H9 (cell line): ENCODE data around the gene HBP1. TPM values are rescaled to one million over a fixed set of nuclear protein-coding genes. Genes with fewer than 3 reads are reported as not detected.

ENCODE experiments used
- DNase-seq: peaks from one replicate; pipeline ENCODE4 v3.0.0-alpha.2; 2017
- H2AFZ ChIP-seq: one replicate; pipeline ENCODE4 v1.6.1; 2013; ENCODE audit warnings: mild to moderate bottlenecking, low read length, control low read depth, moderate library complexity
- H2AK5ac ChIP-seq: 2 replicates; pipeline ENCODE4 v1.6.1; 2013; ENCODE audit warnings: low read length, control low read depth, mixed read lengths; ENCODE audit not compliant: insufficient read length
- H2BK120ac ChIP-seq: one replicate; pipeline ENCODE4 v1.6.1; 2013; ENCODE audit warnings: low read depth, mild to moderate bottlenecking, low read length, control low read depth, inconsistent platforms; ENCODE audit not compliant: poor library complexity, severe bottlenecking
- H2BK12ac ChIP-seq: 2 replicates; pipeline ENCODE4 v1.6.1; 2013; ENCODE audit warnings: low read length, control low read depth, mixed read lengths, low read depth; ENCODE audit not compliant: insufficient read length
- H2BK15ac ChIP-seq: 2 replicates; pipeline ENCODE4 v1.6.1; 2013; ENCODE audit warnings: low read depth, low read length, control low read depth
- H2BK20ac ChIP-seq: one replicate; pipeline ENCODE4 v1.6.1; 2013; ENCODE audit warnings: low read depth, mild to moderate bottlenecking, low read length, control low read depth, inconsistent platforms; ENCODE audit not compliant: poor library complexity, severe bottlenecking
- H2BK5ac ChIP-seq: 2 replicates; pipeline ENCODE4 v1.6.1; 2013; ENCODE audit warnings: low read length, control low read depth, mixed read lengths; ENCODE audit not compliant: insufficient read length
- H3K14ac ChIP-seq: 2 replicates; pipeline ENCODE4 v1.6.1; 2013; ENCODE audit warnings: low read length, control low read depth; ENCODE audit not compliant: insufficient read depth
- H3K18ac ChIP-seq: 2 replicates; pipeline ENCODE4 v1.6.1; 2013; ENCODE audit warnings: low read depth, mild to moderate bottlenecking, mixed read lengths, low read length, control low read depth; ENCODE audit not compliant: insufficient read length
- H3K23ac ChIP-seq: 2 replicates; pipeline ENCODE4 v1.6.1; 2013; ENCODE audit warnings: low read length, control low read depth, mixed read lengths, low read depth; ENCODE audit not compliant: insufficient read length
- H3K23me2 ChIP-seq: 2 replicates; pipeline ENCODE4 v1.6.1; 2013; ENCODE audit warnings: low read depth, mild to moderate bottlenecking, mixed read lengths, low read length, control low read depth; ENCODE audit not compliant: insufficient read length, poor library complexity, severe bottlenecking
- H3K27ac ChIP-seq: 2 replicates; pipeline ENCODE4 v1.5.1; 2013; ENCODE audit warnings: low read length, control low read depth, mixed read lengths, low read depth; ENCODE audit not compliant: insufficient read length
- H3K27me3 ChIP-seq: 2 replicates; pipeline ENCODE4 v1.6.1; 2013; ENCODE audit warnings: low read length, control low read depth, inconsistent platforms; ENCODE audit not compliant: insufficient read depth
- H3K4ac ChIP-seq: 2 replicates; pipeline ENCODE4 v1.6.1; 2013; ENCODE audit warnings: low read depth, mild to moderate bottlenecking, control low read depth, inconsistent platforms, low read length, moderate library complexity
- H3K4me1 ChIP-seq: 2 replicates; pipeline ENCODE4 v1.6.1; 2013; ENCODE audit warnings: low read length, control low read depth, inconsistent platforms; ENCODE audit not compliant: insufficient read depth
- H3K4me2 ChIP-seq: 2 replicates; pipeline ENCODE4 v1.6.1; 2013; ENCODE audit warnings: low read length, control low read depth, mixed read lengths; ENCODE audit not compliant: insufficient read length, insufficient read depth
- H3K56ac ChIP-seq: 2 replicates; pipeline ENCODE4 v1.6.1; 2013; ENCODE audit warnings: low read depth, mild to moderate bottlenecking, mixed read lengths, low read length, control low read depth; ENCODE audit not compliant: insufficient read length
- H3K79me1 ChIP-seq: 2 replicates; pipeline ENCODE4 v1.6.1; 2013; ENCODE audit warnings: low read depth, mild to moderate bottlenecking, moderate library complexity, low read length, control low read depth, inconsistent platforms; ENCODE audit not compliant: insufficient read depth, poor library complexity, severe bottlenecking
- H3K79me2 ChIP-seq: 2 replicates; pipeline ENCODE4 v1.6.1; 2013; ENCODE audit warnings: low read length, control low read depth, inconsistent platforms; ENCODE audit not compliant: insufficient read depth
- H3K9ac ChIP-seq: 2 replicates; pipeline ENCODE4 v1.6.1; 2013; ENCODE audit warnings: low read length, control low read depth, mixed read lengths; ENCODE audit not compliant: insufficient read length; ENCODE audit errors: extremely low read depth
- H3K9me3 ChIP-seq: one replicate; pipeline ENCODE4 v1.6.1; 2013; ENCODE audit warnings: low read depth, low read length, inconsistent platforms; ENCODE audit not compliant: control insufficient read depth
- H3T11ph ChIP-seq: one replicate; pipeline ENCODE4 v1.6.1; 2013; ENCODE audit warnings: mild to moderate bottlenecking, low read length, control low read depth, inconsistent platforms
- H4K20me1 ChIP-seq: one replicate; pipeline ENCODE4 v1.6.1; 2013; ENCODE audit not compliant: control insufficient read depth, insufficient read length, insufficient read depth
- H4K5ac ChIP-seq: 2 replicates; pipeline ENCODE4 v1.6.1; 2013; ENCODE audit warnings: low read depth, mild to moderate bottlenecking, mixed read lengths, low read length, control low read depth; ENCODE audit not compliant: insufficient read length
- H4K8ac ChIP-seq: replicated peaks from 2 replicates; pipeline ENCODE4 v1.6.1; 2013; ENCODE audit warnings: low read length, control low read depth, mixed read lengths, low read depth; ENCODE audit not compliant: insufficient read length
- H4K91ac ChIP-seq: 2 replicates; pipeline ENCODE4 v1.6.1; 2013; ENCODE audit warnings: low read depth, mild to moderate bottlenecking, moderate library complexity, mixed read lengths, low read length, control low read depth; ENCODE audit not compliant: insufficient read length
- H3K27ac Mint-ChIP-seq, 3 experiments: 2 replicates in 2 of 3; 3 replicates in 1 of 3; pipeline ENCODE4 v1.8.0; 2020 to 2021; ENCODE audit warnings: mixed read lengths in 3 of 3, mild to moderate bottlenecking in 1 of 3, moderate library complexity in 1 of 3
- H3K27me3 Mint-ChIP-seq: 2 replicates; pipeline ENCODE4 v1.8.0; 2021; ENCODE audit warnings: low read depth, mild to moderate bottlenecking, moderate library complexity, mixed read lengths
- H3K36me3 Mint-ChIP-seq, 3 experiments: 2 replicates in 2 of 3; 3 replicates in 1 of 3; pipeline ENCODE4 v1.8.0; 2020 to 2021; ENCODE audit warnings: low read depth in 3 of 3, mixed read lengths in 3 of 3; ENCODE audit not compliant: insufficient read depth in 1 of 3
- H3K4me1 Mint-ChIP-seq, 2 experiments: 2 replicates each; pipeline ENCODE4 v1.8.0; 2020; ENCODE audit warnings: mixed read lengths in 2 of 2
- H3K4me3 Mint-ChIP-seq, 2 experiments: 2 replicates in 1 of 2; 3 replicates in 1 of 2; pipeline ENCODE4 v1.8.0; 2020 to 2021; ENCODE audit warnings: mild to moderate bottlenecking in 2 of 2, mixed read lengths in 2 of 2, moderate library complexity in 1 of 2
- H3K9me3 Mint-ChIP-seq, 2 experiments: 2 replicates in 1 of 2; 3 replicates in 1 of 2; pipeline ENCODE4 v1.8.0; 2020; ENCODE audit warnings: mild to moderate bottlenecking in 2 of 2, mixed read lengths in 2 of 2, moderate library complexity in 1 of 2
- CTCF ChIP-seq: fragments of 200-600 bp; sonication (generic); conservative IDR thresholded peaks from 3 replicates; pipeline ENCODE4 v1.8.0; 2021; ENCODE audit warnings: antibody characterized with exemption, mild to moderate bottlenecking
- WGBS: extraction: QIAGEN DNeasy Blood & Tissue Kit; methylation state at CpG from one replicate; pipeline ENCODE4 v1.1.7; 2013; ENCODE audit warnings: missing lambda C conversion rate, low lambda C conversion rate, mixed read lengths; ENCODE audit not compliant: insufficient read length; ENCODE audit errors: extremely low coverage; 5-methylcytosine and 5-hydroxymethylcytosine counted together
- total RNA-seq: library from RNA; stranded (reverse); gene quantifications from 2 replicates; pipeline ENCODE4 v1.2.1, GENCODE V29; 2021

Gene HBP1
- total RNA-seq, 1 experiment from 2014 or later = 27.6 TPM

DNA sequence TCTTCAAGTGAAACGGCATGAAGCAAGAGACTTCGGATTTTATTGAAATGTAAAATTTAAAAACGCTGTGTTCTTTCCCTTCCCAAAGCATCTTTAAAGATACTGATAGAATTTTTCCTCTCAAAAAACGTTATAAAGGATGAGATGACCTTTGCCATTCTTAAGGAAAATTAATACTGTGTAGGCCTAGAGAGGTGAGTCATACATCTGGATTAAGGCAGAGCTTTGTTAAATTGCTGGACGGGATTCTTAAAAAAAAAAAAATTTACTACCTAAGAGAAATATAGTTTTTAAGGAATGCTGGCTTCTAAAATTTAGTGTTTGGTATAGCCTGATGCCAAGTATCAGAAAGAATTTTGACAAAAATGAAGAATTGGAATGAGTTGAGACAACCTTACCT, 6.3 kb upstream of the HBP1 start:
- H2AK5ac ChIP-seq = no peak overlapping the region
- no peak overlapping the region for H3K9ac ChIP-seq
- Mint-ChIP-seq H3K4me1 (peaks cover 11 to 17% of the 10 kb centered on the region in 2 experiments; a peak in 3 of 4 replicates), H3K4me3 (no peak overlapping the region), H3K9me3 (no peaks in the 10 kb centered on the region), H3K27me3 (no peaks in the 10 kb centered on the region), H3K36me3 (0 out of 7 replicates have a peak, but pooled peaks cover 0 to 1% (median 0%) of the 10 kb centered on the region in 3 experiments), H3K27ac (no peak overlapping the region)
- no peak overlapping the region for H4K91ac ChIP-seq
- TF ChIP-seq CTCF = no peak
- no peak overlapping the region for H2BK5ac ChIP-seq
- H3K4me1 ChIP-seq = no peaks in the 10 kb centered on the region
- H2BK15ac ChIP-seq = no peak overlapping the region
- H4K20me1 ChIP-seq = no peaks in the 10 kb centered on the region
- no peak overlapping the region for H3K14ac ChIP-seq
- H3K4me2 ChIP-seq = no peak overlapping the region
- no peak overlapping the region for H3K56ac ChIP-seq
- H3K18ac ChIP-seq = no peak overlapping the region
- no peak overlapping the region for H3T11ph ChIP-seq
- H4K5ac ChIP-seq = no peak overlapping the region
- no peak overlapping the region for H3K4ac ChIP-seq
- H2BK120ac ChIP-seq = no peak overlapping the region
- H2BK20ac ChIP-seq = no peak overlapping the region
- no peaks in the 10 kb centered on the region for H3K23me2 ChIP-seq
- no peak overlapping the region for H3K27ac ChIP-seq
- no CpG with 5 or more reads among the region's 5 CpGs for WGBS
- H3K9me3 ChIP-seq = no peaks in the 10 kb centered on the region
- no peaks in the 10 kb centered on the region for H3K79me1 ChIP-seq
- no peaks in the 10 kb centered on the region for H3K79me2 ChIP-seq
- H3K27me3 ChIP-seq = no peaks in the 10 kb centered on the region
- H2AFZ ChIP-seq = no peak overlapping the region
- H4K8ac ChIP-seq = no peak overlapping the region
- no peak overlapping the region for H2BK12ac ChIP-seq
- no peak for DNase-seq
- H3K23ac ChIP-seq = no peak overlapping the region
